ENCODE data around the gene PLEKHG4B. TPM values are rescaled to one million over a fixed set of nuclear protein-coding genes. Genes with fewer than 3 reads are reported as not detected.

The PLEKHG4B gene
- total RNA-seq, 1 experiment from 2014 or later = 51.4 TPM

DNA sequence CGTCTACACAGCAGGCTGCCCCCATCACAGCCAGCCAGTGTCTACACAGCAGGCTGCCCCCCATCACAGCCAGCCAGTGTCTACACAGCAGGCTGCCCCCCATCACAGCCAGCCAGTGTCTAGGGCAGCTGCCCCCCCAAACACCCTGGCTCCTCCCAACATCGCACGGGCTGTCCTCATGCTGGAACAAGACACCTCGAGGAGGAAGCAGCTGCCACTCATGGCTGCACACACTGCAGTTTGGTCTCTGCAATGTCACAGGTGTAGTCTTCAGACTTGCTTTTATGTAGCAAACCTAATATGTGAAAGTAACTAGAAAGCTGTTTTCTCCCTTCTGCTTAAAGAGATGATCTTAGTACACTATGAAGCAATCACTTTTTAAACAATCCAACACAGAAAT is 109.0 kb downstream of the PLEKHG4B start:
- no peaks in the 10 kb centered on the region for H3K27me3 Mint-ChIP-seq (ENCODE audit: low read depth)
- no peak for DNase-seq (ENCODE audit: low spot score)
- ChIA-PET CTCF (no interaction called here), POLR2A (no interaction called here)
- H3K4me1 Mint-ChIP-seq = peaks cover 11% of the 10 kb centered on the region
- TF ChIP-seq RELA (CRISPR knock-in tag; IDR thresholded peaks at IDR 0.05; ENCODE audit: borderline replicate concordance) (no peak), MLX (CRISPR knock-in tag; IDR thresholded peaks at IDR 0.05) (no peak), FOXK1 (CRISPR knock-in tag; IDR thresholded peaks at IDR 0.05) (no peak), FOXP1 (CRISPR knock-in tag; IDR thresholded peaks at IDR 0.05; ENCODE audit: borderline replicate concordance) (no peak), ZNF512 (CRISPR knock-in tag; IDR thresholded peaks at IDR 0.05; ENCODE audit: borderline replicate concordance) (no peak), TEAD1 (CRISPR knock-in tag; IDR thresholded peaks at IDR 0.05) (no peak), ZNF671 (CRISPR knock-in tag; IDR thresholded peaks at IDR 0.05) (no peak), OVOL2 (CRISPR knock-in tag; IDR thresholded peaks at IDR 0.05; ENCODE audit: borderline replicate concordance) (no peak), GTF2I (CRISPR knock-in tag; conservative IDR thresholded peaks at IDR 0.05) (no peak), NR3C1 (CRISPR knock-in tag; conservative IDR thresholded peaks at IDR 0.05; ENCODE audit: low read depth) (no peak), GABPB1 (CRISPR knock-in tag; IDR thresholded peaks at IDR 0.05) (no peak), NR2C2 (CRISPR knock-in tag; IDR thresholded peaks at IDR 0.05) (no peak), SOX15 (CRISPR knock-in tag; IDR thresholded peaks at IDR 0.05) (no peak)
- TF ChIP-seq, protein P1, sequence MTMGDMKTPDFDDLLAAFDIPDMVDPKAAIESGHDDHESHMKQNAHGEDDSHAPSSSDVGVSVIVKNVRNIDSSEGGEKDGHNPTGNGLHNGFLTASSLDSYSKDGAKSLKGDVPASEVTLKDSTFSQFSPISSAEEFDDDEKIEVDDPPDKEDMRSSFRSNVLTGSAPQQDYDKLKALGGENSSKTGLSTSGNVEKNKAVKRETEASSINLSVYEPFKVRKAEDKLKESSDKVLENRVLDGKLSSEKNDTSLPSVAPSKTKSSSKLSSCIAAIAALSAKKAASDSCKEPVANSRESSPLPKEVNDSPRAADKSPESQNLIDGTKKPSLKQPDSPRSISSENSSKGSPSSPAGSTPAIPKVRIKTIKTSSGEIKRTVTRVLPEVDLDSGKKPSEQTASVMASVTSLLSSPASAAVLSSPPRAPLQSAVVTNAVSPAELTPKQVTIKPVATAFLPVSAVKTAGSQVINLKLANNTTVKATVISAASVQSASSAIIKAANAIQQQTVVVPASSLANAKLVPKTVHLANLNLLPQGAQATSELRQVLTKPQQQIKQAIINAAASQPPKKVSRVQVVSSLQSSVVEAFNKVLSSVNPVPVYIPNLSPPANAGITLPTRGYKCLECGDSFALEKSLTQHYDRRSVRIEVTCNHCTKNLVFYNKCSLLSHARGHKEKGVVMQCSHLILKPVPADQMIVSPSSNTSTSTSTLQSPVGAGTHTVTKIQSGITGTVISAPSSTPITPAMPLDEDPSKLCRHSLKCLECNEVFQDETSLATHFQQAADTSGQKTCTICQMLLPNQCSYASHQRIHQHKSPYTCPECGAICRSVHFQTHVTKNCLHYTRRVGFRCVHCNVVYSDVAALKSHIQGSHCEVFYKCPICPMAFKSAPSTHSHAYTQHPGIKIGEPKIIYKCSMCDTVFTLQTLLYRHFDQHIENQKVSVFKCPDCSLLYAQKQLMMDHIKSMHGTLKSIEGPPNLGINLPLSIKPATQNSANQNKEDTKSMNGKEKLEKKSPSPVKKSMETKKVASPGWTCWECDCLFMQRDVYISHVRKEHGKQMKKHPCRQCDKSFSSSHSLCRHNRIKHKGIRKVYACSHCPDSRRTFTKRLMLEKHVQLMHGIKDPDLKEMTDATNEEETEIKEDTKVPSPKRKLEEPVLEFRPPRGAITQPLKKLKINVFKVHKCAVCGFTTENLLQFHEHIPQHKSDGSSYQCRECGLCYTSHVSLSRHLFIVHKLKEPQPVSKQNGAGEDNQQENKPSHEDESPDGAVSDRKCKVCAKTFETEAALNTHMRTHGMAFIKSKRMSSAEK (CRISPR knock-in tag; IDR thresholded peaks at IDR 0.05; ENCODE audit: borderline replicate concordance) = no peak
- TF ChIP-seq, protein P2, sequence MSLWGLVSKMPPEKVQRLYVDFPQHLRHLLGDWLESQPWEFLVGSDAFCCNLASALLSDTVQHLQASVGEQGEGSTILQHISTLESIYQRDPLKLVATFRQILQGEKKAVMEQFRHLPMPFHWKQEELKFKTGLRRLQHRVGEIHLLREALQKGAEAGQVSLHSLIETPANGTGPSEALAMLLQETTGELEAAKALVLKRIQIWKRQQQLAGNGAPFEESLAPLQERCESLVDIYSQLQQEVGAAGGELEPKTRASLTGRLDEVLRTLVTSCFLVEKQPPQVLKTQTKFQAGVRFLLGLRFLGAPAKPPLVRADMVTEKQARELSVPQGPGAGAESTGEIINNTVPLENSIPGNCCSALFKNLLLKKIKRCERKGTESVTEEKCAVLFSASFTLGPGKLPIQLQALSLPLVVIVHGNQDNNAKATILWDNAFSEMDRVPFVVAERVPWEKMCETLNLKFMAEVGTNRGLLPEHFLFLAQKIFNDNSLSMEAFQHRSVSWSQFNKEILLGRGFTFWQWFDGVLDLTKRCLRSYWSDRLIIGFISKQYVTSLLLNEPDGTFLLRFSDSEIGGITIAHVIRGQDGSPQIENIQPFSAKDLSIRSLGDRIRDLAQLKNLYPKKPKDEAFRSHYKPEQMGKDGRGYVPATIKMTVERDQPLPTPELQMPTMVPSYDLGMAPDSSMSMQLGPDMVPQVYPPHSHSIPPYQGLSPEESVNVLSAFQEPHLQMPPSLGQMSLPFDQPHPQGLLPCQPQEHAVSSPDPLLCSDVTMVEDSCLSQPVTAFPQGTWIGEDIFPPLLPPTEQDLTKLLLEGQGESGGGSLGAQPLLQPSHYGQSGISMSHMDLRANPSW (CRISPR knock-in tag; conservative IDR thresholded peaks at IDR 0.05; ENCODE audit: low read depth) = no peak
- TF ChIP-seq, protein P3, sequence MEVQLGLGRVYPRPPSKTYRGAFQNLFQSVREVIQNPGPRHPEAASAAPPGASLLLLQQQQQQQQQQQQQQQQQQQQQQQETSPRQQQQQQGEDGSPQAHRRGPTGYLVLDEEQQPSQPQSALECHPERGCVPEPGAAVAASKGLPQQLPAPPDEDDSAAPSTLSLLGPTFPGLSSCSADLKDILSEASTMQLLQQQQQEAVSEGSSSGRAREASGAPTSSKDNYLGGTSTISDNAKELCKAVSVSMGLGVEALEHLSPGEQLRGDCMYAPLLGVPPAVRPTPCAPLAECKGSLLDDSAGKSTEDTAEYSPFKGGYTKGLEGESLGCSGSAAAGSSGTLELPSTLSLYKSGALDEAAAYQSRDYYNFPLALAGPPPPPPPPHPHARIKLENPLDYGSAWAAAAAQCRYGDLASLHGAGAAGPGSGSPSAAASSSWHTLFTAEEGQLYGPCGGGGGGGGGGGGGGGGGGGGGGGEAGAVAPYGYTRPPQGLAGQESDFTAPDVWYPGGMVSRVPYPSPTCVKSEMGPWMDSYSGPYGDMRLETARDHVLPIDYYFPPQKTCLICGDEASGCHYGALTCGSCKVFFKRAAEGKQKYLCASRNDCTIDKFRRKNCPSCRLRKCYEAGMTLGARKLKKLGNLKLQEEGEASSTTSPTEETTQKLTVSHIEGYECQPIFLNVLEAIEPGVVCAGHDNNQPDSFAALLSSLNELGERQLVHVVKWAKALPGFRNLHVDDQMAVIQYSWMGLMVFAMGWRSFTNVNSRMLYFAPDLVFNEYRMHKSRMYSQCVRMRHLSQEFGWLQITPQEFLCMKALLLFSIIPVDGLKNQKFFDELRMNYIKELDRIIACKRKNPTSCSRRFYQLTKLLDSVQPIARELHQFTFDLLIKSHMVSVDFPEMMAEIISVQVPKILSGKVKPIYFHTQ (CRISPR knock-in tag; IDR thresholded peaks at IDR 0.05) = no peak
- H3K9me3 Mint-ChIP-seq = no peaks in the 10 kb centered on the region
- no peak overlapping the region for H3K4me3 Mint-ChIP-seq
- H3K27ac Mint-ChIP-seq = peak overlapping the region; percentile 15; the same call in 1 of the 2 replicates
- peaks cover 23% of the 10 kb centered on the region for H3K36me3 Mint-ChIP-seq
- ATAC-seq = no peak

Measured in WTC11 (cell line).